Upper lobe of left lung (tissue), 6 donors: ENCODE results near the gene TTC28. TPM values are rescaled to one million over a fixed set of nuclear protein-coding genes. Genes with fewer than 3 reads are reported as not detected.
A peak's percentile ranks its signal among the peaks of the same experiment; 100 is the strongest.
"Not testable (repeated sequence)": the region's sequence is repeated elsewhere in the genome, so short reads cannot be mapped to it uniquely, and the experiment has no call there.

Experiments
- ATAC-seq, 2 donors: fragments of 200-7000 bp; cut with Tn5 transposase; one replicate each; pipeline ENCODE4 v1.9.1; 2022; ENCODE audit warnings: mild to moderate bottlenecking in 2 of 2, moderate library complexity in 2 of 2; ENCODE audit not compliant: low FRiP score in 2 of 2
- DNase-seq, 2 donors: peaks; one replicate each; pipeline ENCODE4 v3.0.0-alpha.2; 2019 to 2020
- H3K27ac ChIP-seq, 4 donors: fragments of 200-600 bp; sonication (generic); one replicate each; pipeline ENCODE4 v1.5.1; 2016 to 2019
- H3K27me3 ChIP-seq, 4 donors: fragments of 200-600 bp; sonication (generic); one replicate each; pipeline ENCODE4 v1.5.1; 2017 to 2019
- H3K36me3 ChIP-seq, 4 donors: fragments of 200-600 bp; sonication (generic); one replicate each; pipeline ENCODE4 v1.5.1; 2016 to 2019
- H3K4me1 ChIP-seq, 4 donors: fragments of 200-600 bp; sonication (generic); one replicate each; pipeline ENCODE4 v1.5.1; 2018 to 2019
- H3K4me3 ChIP-seq, 4 donors: fragments of 200-600 bp; sonication (generic); one replicate each; pipeline ENCODE4 v1.5.1; 2017 to 2019; ENCODE audit warnings: mild to moderate bottlenecking in 2 of 4, moderate library complexity in 1 of 4
- H3K9me3 ChIP-seq, 4 donors: fragments of 200-600 bp; sonication (generic); one replicate each; pipeline ENCODE4 v1.5.1; 2018 to 2019
- CTCF ChIP-seq, 6 experiments: fragments of 450-650 bp in 4 of 6; fragments of 200-600 bp in 2 of 6; sonication (generic) in 2 of 6; IDR thresholded peaks; one replicate each; pipeline ENCODE4 v1.5.1; 2016 to 2019; ENCODE audit warnings: antibody characterized with exemption in 6 of 6
- EP300 ChIP-seq, 4 donors: sonication (generic); formaldehyde crosslinking; IDR thresholded peaks; one replicate each; pipeline ENCODE4 v1.5.1; 2017; ENCODE audit warnings: antibody characterized with exemption in 4 of 4, control low read depth in 2 of 4
- POLR2A ChIP-seq, 4 donors: fragments of 450-650 bp; IDR thresholded peaks; one replicate each; pipeline ENCODE4 v1.5.1; 2016 to 2017; ENCODE audit warnings: antibody characterized with exemption in 4 of 4, mild to moderate bottlenecking in 2 of 4
- POLR2AphosphoS5 ChIP-seq, 2 donors: sonication (generic); formaldehyde crosslinking; IDR thresholded peaks; one replicate each; pipeline ENCODE4 v1.5.1; 2017; ENCODE audit warnings: antibody characterized with exemption in 2 of 2
- WGBS, 2 donors: methylation state at CpG; one replicate each; pipeline ENCODE4 v1.1.5; 2017 to 2018; 5-methylcytosine and 5-hydroxymethylcytosine counted together
- total RNA-seq, 6 donors: library from RNA; depleted of rRNA in 4 of 6; stranded (reverse); fragments of >200 nt in 4 of 6; gene quantifications; one replicate each; pipeline versions ENCODE4 v1.1.0 to v1.2.1, GENCODE V29; 2016 to 2021
- donor health status: DM: no; HTN: no; CAD: no; lungs with moderate emphysema.
- donor health status: DM: no; HTN: yes; CAD: no; lungs with severe emphysema.

The TTC28 gene
- total RNA-seq, 6 donors from 2014 or later = 30.1 to 69.4 (median 41.4) TPM

- Histone ChIP-seq H3K27ac (no peak overlapping the region), H3K4me3 (no peak overlapping the region), H3K9me3 (no peaks in the 10 kb centered on the region), H3K36me3 (no peaks in the 10 kb centered on the region), H3K4me1 (peaks cover 0 to 8% (median 5%) of the 10 kb centered on the region in 4 donors), H3K27me3 (no peaks in the 10 kb centered on the region)
- no peak for ATAC-seq
- TF ChIP-seq POLR2A (IDR thresholded peaks at IDR 0.05) = no peak
- TF ChIP-seq EP300 (IDR thresholded peaks at IDR 0.05) = no peak
- TF ChIP-seq POLR2AphosphoS5 (IDR thresholded peaks at IDR 0.05) = no peak
- TF ChIP-seq CTCF (IDR thresholded peaks at IDR 0.05) = no peak
- DNase-seq = no peak
- WGBS, 2 donors = 87 to 92% methylated on average over 4 of the region's 4 CpGs
Measured at GRCh38 chr22:28174509-28174908, 505.1 kb downstream of the TTC28 start.

- TF ChIP-seq POLR2AphosphoS5 (IDR thresholded peaks at IDR 0.05) (no peak), CTCF (IDR thresholded peaks at IDR 0.05) (no peak), EP300 (IDR thresholded peaks at IDR 0.05) (no peak)
- Histone ChIP-seq H3K27me3 (no peaks in the 10 kb centered on the region), H3K27ac (no peak overlapping the region), H3K9me3 (no peaks in the 10 kb centered on the region), H3K36me3 (no peaks in the 10 kb centered on the region), H3K4me1 (peaks cover 0 to 8% (median 5%) of the 10 kb centered on the region in 4 donors), H3K4me3 (no peak overlapping the region)
- no peak for ATAC-seq
- DNase-seq = no peak
- 34 to 46% methylated on average over 4 of the region's 4 CpGs for WGBS, 2 donors
Measured at GRCh38 chr22:28172892-28173670, 506.6 kb downstream of the TTC28 start.

- TF ChIP-seq POLR2AphosphoS5 (IDR thresholded peaks at IDR 0.05) (no peak), CTCF (IDR thresholded peaks at IDR 0.05) (no peak), POLR2A (IDR thresholded peaks at IDR 0.05) (no peak), EP300 (IDR thresholded peaks at IDR 0.05) (no peak)
- H3K9me3 ChIP-seq = no peaks in the 10 kb centered on the region
- H3K27me3 ChIP-seq = no peaks in the 10 kb centered on the region
- peaks cover 0 to 8% (median 5%) of the 10 kb centered on the region in 4 donors for H3K4me1 ChIP-seq
- no peaks in the 10 kb centered on the region for H3K36me3 ChIP-seq
- no peak overlapping the region for H3K27ac ChIP-seq
- ATAC-seq = peak in 1 of 2 donors; percentile 53
- H3K4me3 ChIP-seq = no peak overlapping the region
- no peak for DNase-seq
Measured at GRCh38 chr22:28171712-28172111, 507.9 kb downstream of the TTC28 start.

- Histone ChIP-seq H3K27me3 (no peaks in the 10 kb centered on the region), H3K9me3 (no peaks in the 10 kb centered on the region), H3K4me1 (peaks cover 0 to 8% (median 5%) of the 10 kb centered on the region in 4 donors), H3K27ac (no peak overlapping the region), H3K4me3 (no peak overlapping the region), H3K36me3 (no peaks in the 10 kb centered on the region)
- 76 to 85% methylated on average over 2 of the region's 2 CpGs for whole genome bisulfite sequencing, 2 donors
- TF ChIP-seq EP300 (IDR thresholded peaks at IDR 0.05) (no peak), CTCF (IDR thresholded peaks at IDR 0.05) (no peak), POLR2AphosphoS5 (IDR thresholded peaks at IDR 0.05) (no peak), POLR2A (IDR thresholded peaks at IDR 0.05) (no peak)
- DNase-seq = no peak
- ATAC-seq = peak in 1 of 2 donors; percentile 45
Measured at GRCh38 chr22:28171115-28171514, 508.5 kb downstream of the TTC28 start.

- H3K4me1 ChIP-seq, DNase-seq, H3K27me3 ChIP-seq, ATAC-seq, H3K9me3 ChIP-seq, H3K27ac ChIP-seq, H3K4me3 ChIP-seq, H3K36me3 ChIP-seq: not testable (repeated sequence)
- WGBS, 2 donors = 100% methylated on average over 2 of the region's 2 CpGs
Measured at GRCh38 chr22:28169314-28169713, 510.3 kb downstream of the TTC28 start.
